ENCODE results near the gene DBNL. TPM values are rescaled to one million over a fixed set of nuclear protein-coding genes. Genes with fewer than 3 reads are reported as not detected.

Gene DBNL
- total and polyA plus RNA-seq, 7 donors, result 33.4 to 66.7 (median 40.0) TPM

- TF ChIP-seq CTCF (IDR thresholded peaks at IDR 0.05), result no peak
- H3K9me3 ChIP-seq, result no peaks in the 10 kb centered on the region
- intact Hi-C loops (cut with DNase I), result loop anchor here in 1 of 2 donors (5.0 kb wide), 1 partner anchor 37 kb away; the partner anchor contains the start of gene POLD2
- H3K4me3 ChIP-seq, result no peak overlapping the region
- H3K4me1 ChIP-seq, result peaks cover 22% of the 10 kb centered on the region
- DNase-seq (peak in 1 of 2 donors; percentile 7), ATAC-seq (no peak)
- peaks cover 0 to under 1% of the 10 kb centered on the region in 2 donors for H3K36me3 ChIP-seq (ENCODE audit: insufficient read depth in 1 of 2, low read depth in 1 of 2)
- no peaks in the 10 kb centered on the region for H3K27me3 ChIP-seq (ENCODE audit: insufficient read depth in 3 of 3, low read length in 2 of 3)
- 86 to 97% (median 92%) methylated on average over 3 of the region's 3 CpGs for WGBS, 3 donors
- H3K27ac ChIP-seq, result no peak overlapping the region
Observed at GRCh38 chr7:44085546-44085945, 41.0 kb downstream of the DBNL start.

DNA sequence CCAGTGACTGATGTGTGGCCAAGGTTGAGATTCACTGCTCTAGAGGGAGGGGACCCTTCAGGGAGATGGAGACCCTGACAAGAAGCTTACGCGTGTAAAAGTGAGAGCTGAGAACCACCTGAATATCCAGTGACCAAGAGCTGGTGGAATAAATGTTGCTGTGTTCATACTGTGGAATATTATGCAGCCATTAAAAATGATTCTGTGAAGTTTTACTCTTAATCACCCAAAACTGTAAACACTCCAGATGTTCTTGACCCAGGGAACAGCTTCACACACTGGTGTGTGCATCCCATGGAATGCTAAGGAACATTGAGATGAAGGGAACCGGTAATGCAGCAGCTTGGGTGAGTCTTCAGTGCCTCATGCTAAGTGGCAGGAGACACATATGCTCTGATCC, 42.1 kb downstream of the DBNL start:
- TF ChIP-seq CTCF (IDR thresholded peaks at IDR 0.05), result no peak
- intact Hi-C loops (cut with DNase I), result loop anchor here in 1 of 2 donors (5.0 kb wide), 1 partner anchor 36 kb away; the partner anchor contains the start of gene POLD2
- no peak overlapping the region for H3K4me3 ChIP-seq
- H3K27me3 ChIP-seq (ENCODE audit: insufficient read depth in 3 of 3, low read length in 2 of 3), result no peaks in the 10 kb centered on the region
- H3K9me3 ChIP-seq, result no peaks in the 10 kb centered on the region
- H3K36me3 ChIP-seq (ENCODE audit: insufficient read depth in 1 of 2, low read depth in 1 of 2), result no peaks in the 10 kb centered on the region
- 94 to 98% (median 96%) methylated on average over 3 of the region's 3 CpGs for WGBS, 3 donors
- H3K4me1 ChIP-seq, result peaks cover 11% of the 10 kb centered on the region
- no peak for DNase-seq
- H3K27ac ChIP-seq, result peak overlapping the region; percentile 76
- no peak for ATAC-seq

- 25 to 31% (median 28%) methylated on average over 18 to 20 of the region's 20 CpGs for WGBS, 3 donors
- Histone ChIP-seq H3K4me1 (peaks cover 11% of the 10 kb centered on the region), H3K27me3 (ENCODE audit: insufficient read depth in 3 of 3, low read length in 2 of 3) (no peaks in the 10 kb centered on the region), H3K9me3 (no peaks in the 10 kb centered on the region), H3K36me3 (ENCODE audit: insufficient read depth in 1 of 2, low read depth in 1 of 2) (no peaks in the 10 kb centered on the region), H3K4me3 (no peak overlapping the region), H3K27ac (peak overlapping the region; percentile 76)
- intact Hi-C loops (cut with DNase I), result loop anchor here in 1 of 2 donors (5.0 kb wide), 1 partner anchor 34 kb away; the partner anchor contains the start of gene POLD2
- peak; percentile 84 to 86 for DNase-seq
- no peak for TF ChIP-seq CTCF (IDR thresholded peaks at IDR 0.05)
- ATAC-seq, result peak; percentile 67 to 83 (median 76)
Observed at GRCh38 chr7:44087911-44088838, 43.7 kb downstream of the DBNL start.

GRCh38 chr7:44093102-44093641, 48.7 kb downstream of the DBNL start:
- WGBS, 3 donors, result 82 to 89% (median 86%) methylated on average over 6 of the region's 6 CpGs
- intact Hi-C loops (cut with DNase I), result no loop called here
- ATAC-seq (no peak), DNase-seq (peak; percentile 2 to 12)
- Histone ChIP-seq H3K36me3 (ENCODE audit: insufficient read depth in 1 of 2, low read depth in 1 of 2) (no peaks in the 10 kb centered on the region), H3K27me3 (ENCODE audit: insufficient read depth in 3 of 3, low read length in 2 of 3) (no peaks in the 10 kb centered on the region), H3K27ac (no peak overlapping the region), H3K4me1 (peaks cover 11% of the 10 kb centered on the region), H3K9me3 (no peaks in the 10 kb centered on the region), H3K4me3 (no peak overlapping the region)
- no peak for TF ChIP-seq CTCF (IDR thresholded peaks at IDR 0.05)
